ENCODE results near the gene MYO1D.

The MYO1D gene

DNA sequence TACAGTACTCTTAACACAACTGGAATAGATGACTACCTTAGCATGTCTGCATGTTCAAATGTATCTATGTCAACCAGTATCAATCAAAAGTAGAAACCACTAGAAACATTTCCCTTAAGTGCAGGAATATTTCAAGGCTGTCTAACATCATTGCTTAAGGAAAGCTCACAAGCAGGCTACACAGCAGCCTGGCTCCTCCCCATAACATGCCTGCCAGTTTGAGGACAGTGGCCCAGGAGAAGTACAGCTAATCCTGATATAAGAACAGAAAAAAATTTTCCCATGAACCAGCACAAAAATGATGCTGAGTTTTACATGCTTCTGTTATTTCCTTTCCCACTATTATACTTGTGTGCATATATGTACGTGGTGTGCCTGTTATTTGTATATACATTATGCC is 175.1 kb downstream of the MYO1D start:
- TF ChIP-seq, protein P1, sequence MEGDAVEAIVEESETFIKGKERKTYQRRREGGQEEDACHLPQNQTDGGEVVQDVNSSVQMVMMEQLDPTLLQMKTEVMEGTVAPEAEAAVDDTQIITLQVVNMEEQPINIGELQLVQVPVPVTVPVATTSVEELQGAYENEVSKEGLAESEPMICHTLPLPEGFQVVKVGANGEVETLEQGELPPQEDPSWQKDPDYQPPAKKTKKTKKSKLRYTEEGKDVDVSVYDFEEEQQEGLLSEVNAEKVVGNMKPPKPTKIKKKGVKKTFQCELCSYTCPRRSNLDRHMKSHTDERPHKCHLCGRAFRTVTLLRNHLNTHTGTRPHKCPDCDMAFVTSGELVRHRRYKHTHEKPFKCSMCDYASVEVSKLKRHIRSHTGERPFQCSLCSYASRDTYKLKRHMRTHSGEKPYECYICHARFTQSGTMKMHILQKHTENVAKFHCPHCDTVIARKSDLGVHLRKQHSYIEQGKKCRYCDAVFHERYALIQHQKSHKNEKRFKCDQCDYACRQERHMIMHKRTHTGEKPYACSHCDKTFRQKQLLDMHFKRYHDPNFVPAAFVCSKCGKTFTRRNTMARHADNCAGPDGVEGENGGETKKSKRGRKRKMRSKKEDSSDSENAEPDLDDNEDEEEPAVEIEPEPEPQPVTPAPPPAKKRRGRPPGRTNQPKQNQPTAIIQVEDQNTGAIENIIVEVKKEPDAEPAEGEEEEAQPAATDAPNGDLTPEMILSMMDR (conservative IDR thresholded peaks at IDR 0.05; ENCODE audit: low read depth, low read length): no peak
- H3K27me3 ChIP-seq (ENCODE audit: insufficient read depth, low read depth): no peaks in the 10 kb centered on the region
- H3K79me2 ChIP-seq (ENCODE audit: insufficient read depth, low read depth): no peaks in the 10 kb centered on the region
- no peaks in the 10 kb centered on the region for H3K36me3 ChIP-seq (ENCODE audit: insufficient read depth)
- no peaks in the 10 kb centered on the region for H4K20me1 ChIP-seq (ENCODE audit: insufficient read depth)
- no peak overlapping the region for H3K4me3 ChIP-seq (IDR thresholded peaks at IDR 0.05; ENCODE audit: insufficient read depth, low read depth, low read length)
- H3K4me1 ChIP-seq (ENCODE audit: low read depth, poor library complexity, severe bottlenecking): no peaks in the 10 kb centered on the region
- H2AFZ ChIP-seq (ENCODE audit: low read depth): no peak overlapping the region
- no peak overlapping the region for H3K4me2 ChIP-seq
- H3K27ac ChIP-seq: no peak overlapping the region
- H3K9ac ChIP-seq: no peak overlapping the region

DNA sequence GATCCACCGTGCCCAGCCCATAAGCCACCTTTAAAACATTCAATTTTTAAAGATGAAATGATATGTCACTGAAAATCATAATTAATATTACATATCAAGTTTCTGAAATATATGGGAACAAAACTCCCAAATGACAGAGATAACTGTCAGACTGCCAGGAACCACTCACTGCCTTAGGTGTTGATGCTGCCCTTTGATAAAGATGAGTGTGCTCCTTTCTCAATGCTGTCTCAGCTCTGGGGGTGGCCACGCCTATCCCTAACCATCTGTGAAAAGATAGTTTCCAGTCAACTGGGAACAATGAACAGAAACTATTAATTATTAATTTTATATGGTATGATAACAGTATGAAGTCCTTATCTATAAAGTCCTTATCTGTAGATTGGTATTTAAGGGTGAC is 177.7 kb downstream of the MYO1D start:
- H3K36me3 ChIP-seq (ENCODE audit: insufficient read depth): no peaks in the 10 kb centered on the region
- no peaks in the 10 kb centered on the region for H4K20me1 ChIP-seq (ENCODE audit: insufficient read depth)
- H3K4me3 ChIP-seq (IDR thresholded peaks at IDR 0.05; ENCODE audit: insufficient read depth, low read depth, low read length): no peak overlapping the region
- H3K27ac ChIP-seq: no peak overlapping the region
- no peaks in the 10 kb centered on the region for H3K79me2 ChIP-seq (ENCODE audit: insufficient read depth, low read depth)
- H3K4me1 ChIP-seq (ENCODE audit: low read depth, poor library complexity, severe bottlenecking): no peaks in the 10 kb centered on the region
- no peak overlapping the region for H3K4me2 ChIP-seq
- no peaks in the 10 kb centered on the region for H3K27me3 ChIP-seq (ENCODE audit: insufficient read depth, low read depth)
- TF ChIP-seq, protein P1 (conservative IDR thresholded peaks at IDR 0.05; ENCODE audit: low read depth, low read length): no peak
- H2AFZ ChIP-seq (ENCODE audit: low read depth): no peak overlapping the region
- H3K9ac ChIP-seq: no peak overlapping the region

DNA sequence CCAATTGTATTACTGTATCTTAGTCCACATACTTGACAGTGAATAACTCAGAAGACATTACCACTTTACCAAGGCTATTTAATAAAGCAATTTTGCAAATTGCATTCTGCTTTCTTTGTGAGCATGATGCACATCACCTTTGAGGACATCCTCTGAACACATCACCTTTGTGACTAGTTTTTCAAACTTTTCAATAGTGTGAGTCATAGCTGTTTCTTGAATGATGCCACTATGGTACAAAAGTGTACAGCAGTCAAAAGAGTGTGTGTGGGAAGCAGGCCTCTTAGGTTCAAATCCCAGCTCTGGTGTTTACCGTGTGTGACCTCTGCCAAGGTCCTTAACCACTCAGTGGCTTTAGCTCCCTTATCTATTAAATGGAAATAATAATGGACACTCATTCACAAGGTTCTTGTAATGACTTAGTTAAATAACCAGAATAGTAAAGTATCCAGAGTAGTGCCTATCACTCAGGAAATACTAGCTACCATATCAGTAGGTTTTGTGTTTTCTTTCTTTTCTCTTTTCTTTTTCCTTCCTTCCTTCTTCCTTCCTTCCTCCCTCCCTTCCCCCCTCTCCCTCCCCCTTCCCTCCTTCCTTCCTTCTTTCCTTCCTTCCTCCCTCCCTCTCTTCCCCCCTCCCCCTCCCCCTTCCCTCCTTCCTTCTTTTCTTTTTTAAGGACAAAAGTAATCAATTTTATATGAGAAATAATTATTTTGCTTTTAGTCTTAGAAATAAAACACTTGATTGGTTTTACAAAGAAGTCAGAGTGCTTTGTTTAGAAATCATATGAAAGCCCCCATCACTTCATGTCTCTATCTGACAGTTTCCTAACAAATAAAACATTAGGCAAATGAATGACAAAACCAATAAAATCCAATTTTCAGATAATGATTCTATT is 178.9 kb downstream of the MYO1D start:
- Histone ChIP-seq H3K27ac (no peak overlapping the region), H3K4me2 (no peak overlapping the region), H3K4me3 (IDR thresholded peaks at IDR 0.05; ENCODE audit: insufficient read depth, low read depth, low read length) (no peak overlapping the region), H3K27me3 (ENCODE audit: insufficient read depth, low read depth) (no peaks in the 10 kb centered on the region), H2AFZ (ENCODE audit: low read depth) (no peak overlapping the region), H3K4me1 (ENCODE audit: low read depth, poor library complexity, severe bottlenecking) (no peaks in the 10 kb centered on the region), H4K20me1 (ENCODE audit: insufficient read depth) (no peaks in the 10 kb centered on the region), H3K9ac (no peak overlapping the region), H3K36me3 (ENCODE audit: insufficient read depth) (no peaks in the 10 kb centered on the region), H3K79me2 (ENCODE audit: insufficient read depth, low read depth) (no peaks in the 10 kb centered on the region)
- TF ChIP-seq, protein P1 (conservative IDR thresholded peaks at IDR 0.05; ENCODE audit: low read depth, low read length): no peak

DNA sequence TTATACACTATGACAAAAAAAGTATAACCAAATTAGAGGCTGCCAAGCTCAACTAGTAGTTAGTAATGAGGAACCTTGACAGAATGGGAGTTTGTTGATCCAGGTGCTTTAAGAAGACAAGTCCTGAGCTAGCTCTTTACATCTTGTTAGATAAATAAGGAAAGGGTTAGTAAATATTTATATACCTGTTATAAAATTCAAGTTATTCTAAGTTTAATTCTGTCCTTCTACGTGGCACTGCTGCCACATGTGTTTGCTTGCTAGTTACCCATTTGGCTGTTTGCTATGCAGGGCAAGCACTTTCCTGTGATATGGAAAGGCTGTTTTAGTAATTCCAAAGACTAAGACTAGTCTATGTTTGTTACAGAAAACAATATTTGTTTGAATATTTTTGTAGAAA is 180.5 kb downstream of the MYO1D start:
- Histone ChIP-seq H3K4me2 (no peak overlapping the region), H3K27ac (no peak overlapping the region), H3K4me3 (IDR thresholded peaks at IDR 0.05; ENCODE audit: insufficient read depth, low read depth, low read length) (no peak overlapping the region), H3K36me3 (ENCODE audit: insufficient read depth) (no peaks in the 10 kb centered on the region), H3K79me2 (ENCODE audit: insufficient read depth, low read depth) (no peaks in the 10 kb centered on the region), H3K9ac (no peak overlapping the region), H2AFZ (ENCODE audit: low read depth) (no peak overlapping the region), H3K27me3 (ENCODE audit: insufficient read depth, low read depth) (no peaks in the 10 kb centered on the region), H3K4me1 (ENCODE audit: low read depth, poor library complexity, severe bottlenecking) (no peaks in the 10 kb centered on the region), H4K20me1 (ENCODE audit: insufficient read depth) (no peaks in the 10 kb centered on the region)
- TF ChIP-seq, protein P1 (conservative IDR thresholded peaks at IDR 0.05; ENCODE audit: low read depth, low read length): no peak
